GM19328 (cell line): ENCODE data around the gene LHX5.

Source experiments
- ATAC-seq: cut with Tn5 transposase; IDR thresholded peaks from one replicate; pipeline ENCODE4 v1.9.1; 2021; ENCODE audit warnings: mild to moderate bottlenecking, moderate library complexity; ENCODE audit not compliant: unreplicated experiment

LHX5 gene

GRCh38 chr12:113478351-113479011, 6.8 kb upstream of the LHX5 start:
- no peak for ATAC-seq

GRCh38 chr12:113477842-113478215, 6.2 kb upstream of the LHX5 start:
- no peak for ATAC-seq

DNA sequence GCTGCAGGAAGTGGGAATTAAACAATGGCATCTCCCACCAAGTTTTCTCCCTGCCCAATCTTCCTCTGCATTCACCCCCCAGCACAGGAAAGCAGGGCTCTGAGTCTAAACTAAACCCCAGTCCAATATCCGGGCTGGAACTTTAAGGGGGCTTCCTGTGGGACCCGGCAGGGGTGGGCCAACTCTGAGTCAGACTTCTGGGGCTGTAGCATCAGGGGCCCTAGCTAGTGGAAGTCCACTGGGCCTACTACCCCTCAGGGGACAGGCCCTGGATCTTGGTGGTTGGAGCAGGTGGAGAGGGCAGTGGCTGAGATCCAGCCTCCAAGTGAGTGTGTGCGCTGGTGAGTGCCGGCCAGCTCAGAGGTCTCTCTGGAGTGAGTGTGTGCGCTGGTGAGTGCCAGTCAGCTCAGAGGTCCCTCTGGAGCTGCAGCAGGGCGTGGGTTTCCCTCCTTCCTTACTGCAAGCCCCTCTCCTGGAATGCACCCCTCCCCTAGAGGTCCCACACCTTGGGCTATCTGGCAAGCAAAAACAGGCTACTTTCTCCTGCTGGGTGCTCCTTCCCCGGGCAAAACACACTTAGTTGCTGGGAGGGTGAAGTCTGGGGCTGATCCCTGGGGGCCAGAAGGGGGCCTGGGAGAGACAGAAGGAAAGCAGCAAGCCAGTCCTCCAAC, 5.6 kb upstream of the LHX5 start:
- no peak for ATAC-seq

- no peak for ATAC-seq
Observed at GRCh38 chr12:113476176-113476986, 4.7 kb upstream of the LHX5 start.

- no peak for ATAC-seq
Observed at GRCh38 chr12:113475451-113476175, 3.9 kb upstream of the LHX5 start.

GRCh38 chr12:113474635-113475436, 3.2 kb upstream of the LHX5 start:
- no peak for ATAC-seq

DNA sequence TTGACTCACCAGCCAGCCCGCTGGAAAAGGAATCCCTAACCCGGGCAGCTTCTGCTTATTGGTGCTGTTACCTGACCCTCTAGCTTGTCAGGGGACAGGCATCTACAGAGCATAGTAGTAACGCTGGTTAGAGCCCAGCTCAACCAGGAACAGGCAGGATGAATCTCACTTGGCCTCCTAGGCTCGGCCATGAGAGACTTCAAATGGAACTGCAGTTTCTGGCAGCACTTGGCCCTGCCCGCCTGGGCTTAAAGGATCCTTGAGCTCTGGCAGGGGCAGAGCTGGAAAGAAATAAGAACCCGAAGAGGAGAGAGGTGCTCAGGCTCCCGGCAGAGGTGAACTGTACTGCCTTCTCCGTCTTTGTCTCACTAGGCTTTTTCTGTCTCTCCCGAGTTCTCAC, 2.3 kb upstream of the LHX5 start:
- no peak for ATAC-seq

DNA sequence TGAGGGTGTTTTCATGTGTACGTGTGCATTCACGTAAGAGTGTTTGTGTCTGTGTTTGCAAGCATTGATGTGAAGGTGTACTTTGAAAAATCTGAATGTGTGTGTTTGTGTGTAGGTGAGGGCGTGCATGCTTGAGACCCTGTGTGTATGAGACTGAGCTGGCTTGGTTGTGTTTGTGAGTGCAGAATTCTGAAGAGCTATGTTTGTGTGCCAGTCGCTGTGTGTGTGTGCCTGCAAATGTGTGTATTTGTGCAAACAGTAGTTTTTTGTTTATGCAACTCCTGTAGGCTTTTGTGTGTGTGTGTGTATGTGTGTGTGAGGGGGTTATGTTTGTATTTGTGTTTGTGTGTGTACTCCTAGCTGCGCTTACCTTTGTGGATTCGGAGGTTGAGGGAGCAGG, 1.7 kb upstream of the LHX5 start:
- no peak for ATAC-seq

- ATAC-seq: no peak
Observed at GRCh38 chr12:113472191-113473121, 785 bp upstream of the LHX5 start.

DNA sequence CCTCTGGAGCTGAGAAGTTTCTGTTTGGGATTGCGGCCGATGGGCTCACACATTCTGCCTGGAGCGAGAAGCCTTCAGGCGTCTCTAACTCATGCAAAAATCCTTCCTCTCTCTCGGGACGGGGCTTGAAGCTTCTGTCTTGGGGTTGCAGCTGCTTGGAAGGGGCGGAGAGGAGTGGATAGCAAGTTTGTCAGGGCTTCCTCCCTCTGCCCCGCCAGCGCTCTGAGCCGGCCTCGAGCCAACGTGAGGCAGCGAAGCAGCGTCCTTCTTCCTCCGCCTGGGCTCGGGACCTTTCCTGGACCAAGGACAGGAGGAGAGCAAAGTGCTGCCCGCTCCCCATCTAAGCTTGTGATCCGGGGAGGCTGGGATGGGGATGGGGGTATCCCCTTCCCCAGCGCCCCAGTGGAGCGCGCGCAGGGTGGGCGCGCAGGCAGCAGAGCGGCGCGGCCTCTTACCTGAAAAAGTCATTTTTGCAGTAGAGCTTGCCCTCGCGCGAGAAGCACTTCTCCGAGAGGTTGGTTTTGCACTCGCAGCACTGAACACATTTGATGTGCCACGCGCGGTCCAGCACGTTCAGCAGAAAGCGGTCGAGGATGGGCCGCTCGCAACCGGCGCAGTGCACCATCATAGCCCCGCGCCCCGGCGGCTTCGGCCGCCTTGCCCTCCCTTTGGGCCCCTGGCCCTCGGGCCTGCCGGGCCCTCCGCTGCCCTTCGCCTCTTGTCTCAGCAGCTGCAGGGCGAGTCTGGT, 626 bp downstream of the LHX5 start:
- no peak for ATAC-seq

DNA sequence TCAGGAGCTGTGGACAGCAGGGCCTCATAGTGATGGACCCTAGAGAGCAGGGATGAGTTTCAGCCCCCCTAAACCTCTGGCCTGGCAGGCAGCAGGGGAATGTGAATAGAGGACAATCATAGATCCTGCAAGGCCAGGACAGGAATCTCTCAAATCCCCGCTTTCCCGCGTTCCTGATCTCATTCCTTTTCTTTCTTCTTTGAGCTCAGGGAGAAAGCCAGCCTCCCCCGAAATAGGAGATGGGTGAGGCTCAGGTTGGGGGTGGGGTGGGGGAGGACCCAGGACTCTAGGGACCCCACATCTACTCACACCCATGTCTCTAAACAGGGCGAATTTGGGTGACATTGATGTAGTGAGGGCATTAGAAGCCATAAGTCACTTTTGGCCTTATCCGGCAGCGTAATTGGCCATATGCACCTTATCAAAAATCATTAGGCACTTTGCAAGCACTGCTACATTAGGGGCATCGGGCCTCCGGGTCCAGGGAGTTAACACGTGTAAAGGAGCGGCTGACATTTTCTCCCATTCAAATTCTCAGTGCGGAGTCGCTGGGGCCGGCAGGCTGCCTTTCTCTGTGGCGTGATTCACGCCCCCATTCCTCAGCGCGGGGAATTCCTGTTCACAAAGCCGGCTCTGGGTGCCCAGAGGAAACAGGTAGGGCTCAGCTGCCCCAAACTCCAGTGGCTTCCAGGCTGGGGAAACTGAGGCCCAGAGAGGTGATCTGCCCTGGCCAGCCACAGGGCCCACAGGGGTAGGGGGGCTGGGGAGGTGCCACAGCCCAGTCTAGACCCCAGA, 1.5 kb downstream of the LHX5 start:
- ATAC-seq: no peak

GRCh38 chr12:113469224-113469948, 2.3 kb downstream of the LHX5 start:
- no peak for ATAC-seq

- ATAC-seq: no peak
Observed at GRCh38 chr12:113468365-113469223, 3.1 kb downstream of the LHX5 start.

- no peak for ATAC-seq
Observed at GRCh38 chr12:113467502-113468364, 3.9 kb downstream of the LHX5 start.

GRCh38 chr12:113467142-113467501, 4.5 kb downstream of the LHX5 start:
- no peak for ATAC-seq
